Ovary (tissue), 9 donors: Measurements from ENCODE around the gene BCL11B. TPM values are rescaled to one million over a fixed set of nuclear protein-coding genes. Genes with fewer than 3 reads are reported as not detected.

Experiments
- DNase-seq, 5 donors: peaks; one replicate each; pipeline ENCODE4 v3.0.0-alpha.2; 2019 to 2020
- H3K27ac ChIP-seq, 2 donors: fragments of 200-600 bp; one replicate each; pipeline versions ENCODE4 v1.5.1 to v1.8.0; 2019 to 2022
- H3K27me3 ChIP-seq: fragments of 200-600 bp; one replicate; pipeline ENCODE4 v1.8.0; 2022
- H3K36me3 ChIP-seq: fragments of 200-600 bp; sonication (generic); one replicate; pipeline ENCODE4 v1.5.1; 2019
- H3K4me1 ChIP-seq: one replicate; pipeline ENCODE4 v1.8.1; 2013; ENCODE audit warnings: mild to moderate bottlenecking, moderate library complexity; ENCODE audit not compliant: insufficient read depth
- H3K4me3 ChIP-seq: fragments of 200-600 bp; sonication (generic); one replicate; pipeline ENCODE4 v1.5.1; 2017
- H3K9me3 ChIP-seq, 2 donors: fragments of 200-600 bp in 1 of 2; sonication (generic) in 1 of 2; one replicate each; pipeline versions ENCODE4 v1.5.1 to v1.8.1; 2013 to 2019; ENCODE audit warnings: mild to moderate bottlenecking in 1 of 2, moderate library complexity in 1 of 2
- EP300 ChIP-seq: sonication (generic); formaldehyde crosslinking; IDR thresholded peaks from one replicate; pipeline ENCODE4 v1.6.1; 2017; ENCODE audit warnings: antibody characterized with exemption
- POLR2A ChIP-seq: fragments of 450-650 bp; IDR thresholded peaks from one replicate; pipeline ENCODE4 v1.6.1; 2017; ENCODE audit warnings: antibody characterized with exemption, mild to moderate bottlenecking, moderate library complexity
- WGBS, 3 donors: extraction: QIAGEN DNeasy Blood & Tissue Kit in 1 of 3; methylation state at CpG; one replicate each; pipeline versions ENCODE4 v1.1.5 to v1.1.7; 2013 to 2017; 5-methylcytosine and 5-hydroxymethylcytosine counted together
- intact Hi-C, 4 donors: fragments of 100-400 bp; cut with DNase I; formaldehyde crosslinking; loops; one replicate each; pipeline versions ENCODE4 v1.11.0 to v1.15.1; 2022 to 2023
- polyA plus RNA-seq, 2 donors: library from polyadenylated mRNA; stranded (reverse); fragments of 200-250 nt in 1 of 2; fragments of 350-450 nt in 1 of 2; fragmentation: Illumina TruSeq in 1 of 2; extraction: RNeasy Lipid Tissue Mini Kit (QIAGEN cat#74804) in 1 of 2; gene quantifications; one replicate each; pipeline ENCODE4 v1.2.3, GENCODE V29; 2013 to 2014
- total RNA-seq, 7 donors: library from RNA; depleted of rRNA in 2 of 7; stranded (reverse); fragments of >200 nt in 2 of 7; fragmentation: NEBNext Ultra II Directional in 3 of 7; extraction: Animal tissue kit (Norgen Biotek cat#: 25700) in 3 of 7; gene quantifications; one replicate each; pipeline versions ENCODE4 v1.1.0 to v1.2.4, GENCODE V29; 2016 to 2023
- TF ChIP-seq, protein P1 (sequence below), 3 donors: fragments of 450-650 bp in 2 of 3; fragments of 200-600 bp in 1 of 3; IDR thresholded peaks; one replicate each; pipeline versions ENCODE4 v1.5.1 to v1.8.0; 2016 to 2022; ENCODE audit warnings: antibody characterized with exemption in 3 of 3, mild to moderate bottlenecking in 1 of 3
- donor health status: DM: no; HTN: no; CAD: no; lungs with moderate emphysema.
- donor health status: DM: no; HTN: no; CAD: no.
- donor health status: Bipolar disorder and iron deficiency.
- donor health status: DM: yes; HTN: yes; CAD: no.
- donor health status: DM: no; HTN: no; CAD: no.
- donor health status: DM: yes; HTN: yes; CAD: no.

Gene BCL11B
- total and polyA plus RNA-seq, 9 donors = 0.08 to 0.84 (median 0.43) TPM

DNA sequence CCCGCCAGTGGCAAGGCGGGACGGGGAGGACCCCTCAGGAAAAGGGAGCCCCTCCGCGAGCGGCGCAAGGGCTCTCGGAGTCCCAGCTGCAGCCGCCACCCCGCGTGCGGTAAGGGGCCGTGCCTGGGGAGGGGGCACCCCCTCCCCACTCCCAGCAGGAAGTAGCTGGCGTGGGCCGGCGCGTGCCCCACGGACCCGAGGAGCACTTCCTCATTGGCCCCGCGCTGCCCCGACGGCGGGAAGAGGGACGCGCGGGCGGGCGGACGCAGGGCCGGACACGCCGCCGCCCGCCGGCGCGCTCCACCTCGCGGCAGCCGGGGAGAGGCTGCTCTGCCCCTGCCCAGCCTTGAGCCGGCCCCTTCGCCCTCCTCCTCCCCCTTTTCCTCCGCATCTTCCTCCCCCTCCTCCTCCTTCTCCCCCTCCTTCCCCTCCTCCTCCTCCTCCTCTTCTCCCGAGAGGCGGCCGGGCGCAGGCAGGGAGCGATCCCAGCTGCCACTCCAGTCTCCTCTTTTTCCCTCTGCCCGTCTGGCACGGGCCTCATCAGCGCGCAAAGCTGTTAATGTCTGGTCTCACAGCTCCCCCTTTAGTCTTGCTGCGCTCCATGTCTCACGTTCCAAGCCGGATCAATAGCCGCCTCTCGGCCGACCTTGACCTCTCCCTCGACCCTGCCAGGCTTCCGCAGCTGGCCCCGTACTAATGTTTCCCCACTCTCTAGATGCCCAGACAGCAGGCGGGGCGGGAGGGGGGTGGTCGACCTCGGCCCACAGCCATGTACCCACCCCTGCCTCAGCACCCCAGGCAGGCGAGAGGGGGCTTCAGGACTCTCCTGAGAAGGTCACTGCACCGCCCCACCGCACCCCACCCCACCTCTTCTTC lies 2.6 kb upstream of the BCL11B start:
- intact Hi-C loops = no loop called here
- peak; percentile 58 to 81 (median 74) for DNase-seq

DNA sequence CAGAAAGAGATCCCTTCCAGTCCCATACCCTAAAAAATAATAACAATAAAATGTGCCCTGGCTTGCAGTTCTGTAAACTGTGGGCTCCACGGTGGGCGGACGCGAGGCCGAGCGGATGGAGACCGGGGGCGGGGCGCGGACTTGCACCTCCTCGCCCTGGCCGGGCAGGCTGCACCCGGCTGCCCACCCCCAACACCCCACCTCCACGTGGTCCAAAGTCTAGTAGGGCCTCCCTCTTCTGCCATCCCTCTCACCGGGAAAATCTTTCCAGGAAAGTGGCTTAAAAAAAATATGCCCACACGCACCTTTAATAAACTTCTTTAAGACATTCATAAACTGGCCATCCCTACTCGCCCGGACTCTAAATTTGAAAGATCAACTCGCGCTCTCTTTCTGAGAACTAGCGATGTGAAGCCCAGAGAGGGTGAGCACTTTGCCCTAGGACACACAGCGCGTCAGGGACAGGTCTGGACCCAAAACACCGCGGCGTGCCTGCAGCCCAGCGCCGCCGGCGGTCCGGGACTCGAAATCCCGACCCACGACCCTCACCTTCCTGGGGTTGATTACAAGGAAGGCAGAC lies 1.9 kb upstream of the BCL11B start:
- H3K4me1 ChIP-seq = peaks cover 9% of the 10 kb centered on the region
- no peaks in the 10 kb centered on the region for H3K36me3 ChIP-seq
- no peak overlapping the region for H3K4me3 ChIP-seq
- H3K27me3 ChIP-seq = no peaks in the 10 kb centered on the region
- peak in 1 of 5 donors; percentile 26 for DNase-seq
- intact Hi-C loops = no loop called here
- TF ChIP-seq, protein P1, sequence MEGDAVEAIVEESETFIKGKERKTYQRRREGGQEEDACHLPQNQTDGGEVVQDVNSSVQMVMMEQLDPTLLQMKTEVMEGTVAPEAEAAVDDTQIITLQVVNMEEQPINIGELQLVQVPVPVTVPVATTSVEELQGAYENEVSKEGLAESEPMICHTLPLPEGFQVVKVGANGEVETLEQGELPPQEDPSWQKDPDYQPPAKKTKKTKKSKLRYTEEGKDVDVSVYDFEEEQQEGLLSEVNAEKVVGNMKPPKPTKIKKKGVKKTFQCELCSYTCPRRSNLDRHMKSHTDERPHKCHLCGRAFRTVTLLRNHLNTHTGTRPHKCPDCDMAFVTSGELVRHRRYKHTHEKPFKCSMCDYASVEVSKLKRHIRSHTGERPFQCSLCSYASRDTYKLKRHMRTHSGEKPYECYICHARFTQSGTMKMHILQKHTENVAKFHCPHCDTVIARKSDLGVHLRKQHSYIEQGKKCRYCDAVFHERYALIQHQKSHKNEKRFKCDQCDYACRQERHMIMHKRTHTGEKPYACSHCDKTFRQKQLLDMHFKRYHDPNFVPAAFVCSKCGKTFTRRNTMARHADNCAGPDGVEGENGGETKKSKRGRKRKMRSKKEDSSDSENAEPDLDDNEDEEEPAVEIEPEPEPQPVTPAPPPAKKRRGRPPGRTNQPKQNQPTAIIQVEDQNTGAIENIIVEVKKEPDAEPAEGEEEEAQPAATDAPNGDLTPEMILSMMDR (IDR thresholded peaks at IDR 0.05) = no peak
- TF ChIP-seq POLR2A (no peak), EP300 (no peak)
- H3K27ac ChIP-seq = no peak overlapping the region
- H3K9me3 ChIP-seq = no peaks in the 10 kb centered on the region
- 1 to 2% (median 2%) methylated on average over 34 of the region's 34 CpGs for WGBS, 3 donors

More for the DNA sequence above, 2.6 kb upstream of the BCL11B start:
- Histone ChIP-seq H3K9me3 (no peaks in the 10 kb centered on the region), H3K27me3 (no peaks in the 10 kb centered on the region), H3K4me1 (peaks cover 9% of the 10 kb centered on the region), H3K27ac (no peak overlapping the region), H3K4me3 (no peak overlapping the region), H3K36me3 (no peaks in the 10 kb centered on the region)
- no peak for TF ChIP-seq POLR2A
- TF ChIP-seq, protein P1 (IDR thresholded peaks at IDR 0.05) = no peak
- no peak for TF ChIP-seq EP300
- 0 to 2% (median 1%) methylated on average over 64 to 69 of the region's 69 CpGs for WGBS, 3 donors

DNA sequence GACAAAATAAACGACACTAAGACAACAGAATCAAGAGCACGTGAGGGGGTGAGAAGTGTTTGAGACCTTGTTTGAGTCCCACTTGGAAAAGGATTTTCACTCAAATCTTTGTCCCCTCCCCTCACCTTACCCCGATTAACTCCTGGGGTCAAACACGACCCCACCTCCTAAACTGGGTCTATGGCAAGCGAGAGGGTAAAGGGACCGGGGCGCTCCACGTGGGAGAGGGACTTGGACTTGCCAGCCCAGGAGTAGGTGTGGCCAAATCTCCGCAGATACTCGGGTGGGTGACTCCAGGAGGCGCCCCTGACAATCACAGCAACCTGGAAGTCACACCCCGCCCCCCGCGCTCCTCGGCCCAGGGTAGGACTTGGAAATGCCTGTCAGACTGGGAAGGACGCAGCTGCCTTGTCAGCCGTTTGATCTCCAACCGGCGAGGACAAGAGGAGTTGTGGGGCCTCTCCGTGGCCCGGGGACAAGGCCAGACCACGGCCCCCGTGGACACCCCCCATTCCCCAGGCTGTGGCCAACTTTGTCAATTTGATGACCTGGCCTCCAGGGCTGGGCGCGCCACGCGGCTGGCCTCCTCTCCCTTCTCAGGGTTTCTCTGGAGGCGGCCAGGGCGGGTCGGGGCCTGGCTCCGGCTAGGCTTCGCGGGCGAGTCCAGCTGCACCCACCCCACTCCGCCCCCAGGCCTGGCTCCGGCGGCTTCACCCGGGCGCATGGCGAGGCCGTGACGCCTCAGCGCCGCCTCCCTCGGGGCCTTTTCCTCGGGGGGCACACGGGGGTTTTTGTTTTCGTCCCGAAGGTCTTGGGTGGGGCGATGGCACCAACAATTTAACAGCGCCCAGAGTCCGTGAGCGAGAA lies 1.1 kb upstream of the BCL11B start:
- Histone ChIP-seq H3K27me3 (no peaks in the 10 kb centered on the region), H3K9me3 (no peaks in the 10 kb centered on the region), H3K27ac (no peak overlapping the region), H3K4me3 (no peak overlapping the region), H3K4me1 (peaks cover 9% of the 10 kb centered on the region), H3K36me3 (no peaks in the 10 kb centered on the region)
- peak in 1 of 5 donors; percentile 23 for DNase-seq
- TF ChIP-seq POLR2A (no peak), EP300 (no peak)
- TF ChIP-seq, protein P1 (IDR thresholded peaks at IDR 0.05) = no peak
- intact Hi-C loops = no loop called here
- 3 to 6% (median 6%) methylated on average over 26 to 53 of the region's 53 CpGs for WGBS, 3 donors

DNA sequence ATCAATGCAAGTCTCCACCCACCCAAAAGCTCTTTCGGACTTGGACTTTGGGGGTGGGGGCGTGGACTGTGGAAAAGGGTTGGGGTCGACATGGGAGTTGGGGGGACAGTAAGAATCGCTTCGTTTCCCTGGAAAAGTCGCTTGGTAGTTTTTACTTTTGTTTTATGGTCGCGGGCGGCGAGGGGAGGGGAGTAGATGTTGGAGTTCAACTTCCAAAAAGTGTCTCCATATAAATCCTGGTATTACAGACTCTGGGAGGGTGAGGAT lies 568 bp upstream of the BCL11B start:
- H3K4me1 ChIP-seq = peaks cover 9% of the 10 kb centered on the region
- TF ChIP-seq POLR2A (no peak), EP300 (no peak)
- TF ChIP-seq, protein P1 (IDR thresholded peaks at IDR 0.05) = no peak
- WGBS, 3 donors = 1 to 3% (median 2%) methylated on average over 10 of the region's 10 CpGs
- no peak overlapping the region for H3K27ac ChIP-seq
- no peaks in the 10 kb centered on the region for H3K36me3 ChIP-seq
- H3K9me3 ChIP-seq = no peaks in the 10 kb centered on the region
- no peak overlapping the region for H3K4me3 ChIP-seq
- intact Hi-C loops = no loop called here
- no peak for DNase-seq
- no peaks in the 10 kb centered on the region for H3K27me3 ChIP-seq
